ENCODE data around the gene RNF225. TPM values are rescaled to one million over a fixed set of nuclear protein-coding genes. Genes with fewer than 3 reads are reported as not detected.

Gene RNF225
- total and polyA plus RNA-seq, 2 of the 13 experiments (the other 11 are each of a cell fraction or from before 2014, with no cell fraction given), result not detected

- TF ChIP-seq PRMT3 (CRISPR knock-in tag; IDR thresholded peaks at IDR 0.05; ENCODE audit: borderline replicate concordance, low read depth) (no peak), ZSCAN22 (CRISPR knock-in tag; IDR thresholded peaks at IDR 0.05) (0 out of 2 replicates have a peak, but pooled peaks have one; percentile 70), PAWR (CRISPR knock-in tag; IDR thresholded peaks at IDR 0.05; ENCODE audit: borderline replicate concordance) (0 out of 2 replicates have a peak, but pooled peaks have one; percentile 61), ZNF670 (CRISPR knock-in tag; IDR thresholded peaks at IDR 0.05; ENCODE audit: borderline replicate concordance) (peak; percentile 83), PBX3 (CRISPR knock-in tag; IDR thresholded peaks at IDR 0.05; ENCODE audit: borderline replicate concordance) (no peak), ZNF446 (CRISPR knock-in tag; IDR thresholded peaks at IDR 0.05) (no peak; the same call in 1 of the 2 replicates), CCDC6 (CRISPR knock-in tag; IDR thresholded peaks at IDR 0.05) (no peak), HMG20A (CRISPR knock-in tag; IDR thresholded peaks at IDR 0.05; ENCODE audit: borderline replicate concordance) (no peak), SALL1 (CRISPR knock-in tag; IDR thresholded peaks at IDR 0.05) (peak; percentile 67), NFE2L2 (IDR thresholded peaks at IDR 0.05; ENCODE audit: low read length) (no peak), FUBP1 (CRISPR knock-in tag; IDR thresholded peaks at IDR 0.05; ENCODE audit: borderline replicate concordance) (no peak), GMEB2 (CRISPR knock-in tag; IDR thresholded peaks at IDR 0.05; ENCODE audit: low read depth) (peak; percentile 97), IRF2 (CRISPR knock-in tag; IDR thresholded peaks at IDR 0.05) (peak; percentile 89), ZNF280D (CRISPR knock-in tag; IDR thresholded peaks at IDR 0.05) (no peak), POLR2AphosphoS2 (IDR thresholded peaks at IDR 0.05; ENCODE audit: low read depth, low read length) (no peak), YEATS2 (CRISPR knock-in tag; IDR thresholded peaks at IDR 0.05; ENCODE audit: borderline replicate concordance) (peak; percentile 43; the same call in 1 of the 2 replicates), ZFP36L2 (CRISPR knock-in tag; IDR thresholded peaks at IDR 0.05) (peak; percentile 26; the same call in 1 of the 2 replicates), PHF21A (CRISPR knock-in tag; IDR thresholded peaks at IDR 0.05) (no peak), ELF4 (CRISPR knock-in tag; IDR thresholded peaks at IDR 0.05; ENCODE audit: borderline replicate concordance) (no peak), E2F5 (CRISPR knock-in tag; conservative IDR thresholded peaks at IDR 0.05) (0 out of 2 replicates have a peak, but pooled peaks have one; percentile 36)
Observed at GRCh38 chr19:58408152-58409009, 12.9 kb downstream of the RNF225 start, which contains the start of gene ZNF584 (continued).
